HCT116 (cell line): ENCODE data around the gene QRICH1. TPM values are rescaled to one million over a fixed set of nuclear protein-coding genes. Genes with fewer than 3 reads are reported as not detected.
A peak's percentile ranks its signal among the peaks of the same experiment; 100 is the strongest.

Experiments
- ATAC-seq: fragments of 200-7000 bp; cut with Tn5 transposase; 2 replicates; pipeline ENCODE4 v1.9.1; 2020; ENCODE audit warnings: mild to moderate bottlenecking, moderate library complexity
- BruUV-seq: library from RNA; stranded (reverse); fragments of 400-500 nt; replicated peaks from 2 replicates; lab custom pipeline; 2021; lab: Mats Ljungman, UMichigan
- CTCF ChIA-PET: fragments of 300-600 bp; sonication (Branson Sonifier 250); formaldehyde crosslinking; loops from one replicate; lab custom pipeline; 2021; ENCODE audit warnings: antibody characterized with exemption; lab: Charles Lee
- POLR2A ChIA-PET: fragments of 300-600, 350-600 bp; sonication (Branson Sonifier 250); formaldehyde crosslinking; loops from one replicate; lab custom pipeline; 2021; ENCODE audit warnings: antibody characterized with exemption; lab: Charles Lee
- RAD21 ChIA-PET, 2 experiments: fragments of 300-600 bp; sonication (Branson Sonifier 250); formaldehyde crosslinking; loops; one replicate each; lab custom pipeline; 2023; ENCODE audit warnings: low total read pairs in 2 of 2; ENCODE audit not compliant: uncharacterized antibody in 2 of 2, unreplicated experiment in 2 of 2, low non-redundant PET in 1 of 2; lab: Charles Lee
- DNase-seq: peaks from one replicate; pipeline ENCODE4 v3.0.0-alpha.2; 2010; ENCODE audit warnings: low read depth, low spot score
- H2AFZ ChIP-seq: fragments of 200-600 bp; shearing (Covaris generic), sonication (generic); 2 replicates; pipeline ENCODE4 v1.6.1; 2017; ENCODE audit warnings: low read depth, mixed run types, mixed read lengths, antibody characterized with exemption, low read length; ENCODE audit not compliant: poor library complexity, severe bottlenecking
- H3K27ac ChIP-seq: 2 replicates; pipeline ENCODE4 v1.5.1; 2012; ENCODE audit warnings: low read depth, low read length
- H3K27me3 ChIP-seq: fragments of 200-600 bp; sonication (generic); 2 replicates; pipeline ENCODE4 v1.6.1; 2016; ENCODE audit warnings: mixed run types, low read length, mixed read lengths; ENCODE audit not compliant: insufficient read depth
- H3K36me3 ChIP-seq, 2 experiments: fragments of 200-500 bp in 1 of 2; fragments of 200-600 bp in 1 of 2; sonication (Bioruptor generic) in 1 of 2; sonication (generic) in 1 of 2; 2 replicates each; pipeline versions ENCODE4 v1.5.1 to v1.6.1; 2014 to 2016; ENCODE audit warnings: low read length in 2 of 2, inconsistent platforms in 1 of 2, mixed read lengths in 1 of 2, mixed run types in 1 of 2; ENCODE audit not compliant: insufficient read depth in 2 of 2, control insufficient read depth in 1 of 2
- H3K4me1 ChIP-seq, 2 experiments: fragments of 200-600 bp in 1 of 2; sonication (generic) in 1 of 2; 2 replicates each; pipeline versions ENCODE4 v1.5.1 to v1.6.1; 2012 to 2017; ENCODE audit warnings: low read length in 2 of 2, inconsistent platforms in 1 of 2, mild to moderate bottlenecking in 1 of 2, mixed read lengths in 1 of 2, mixed run types in 1 of 2, moderate library complexity in 1 of 2; ENCODE audit not compliant: insufficient read depth in 2 of 2, control insufficient read depth in 1 of 2
- H3K4me2 ChIP-seq: fragments of 200-600 bp; sonication (generic); 2 replicates; pipeline ENCODE4 v1.6.1; 2017; ENCODE audit warnings: mixed run types, low read length, mixed read lengths
- H3K4me3 ChIP-seq, 2 experiments: fragments of 200-600 bp in 1 of 2; sonication (generic) in 1 of 2; replicated peaks in 1 of 2; 2 replicates each; pipeline ENCODE4 v1.5.1; 2011 to 2016; ENCODE audit warnings: low read length in 2 of 2, control low read depth in 1 of 2, low read depth in 1 of 2, mild to moderate bottlenecking in 1 of 2, mixed read lengths in 1 of 2, mixed run types in 1 of 2
- H3K79me2 ChIP-seq: fragments of 200-600 bp; sonication (generic); 2 replicates; pipeline ENCODE4 v1.6.1; 2017; ENCODE audit warnings: mild to moderate bottlenecking, mixed run types, low read length, moderate library complexity, mixed read lengths; ENCODE audit not compliant: insufficient read depth
- H3K9ac ChIP-seq: fragments of 200-600 bp; sonication (generic); 2 replicates; pipeline ENCODE4 v1.6.1; 2016; ENCODE audit warnings: low read length, mixed read lengths
- H3K9me2 ChIP-seq: fragments of 200-600 bp; sonication (generic), shearing (Covaris generic); 2 replicates; pipeline ENCODE4 v1.6.1; 2017; ENCODE audit warnings: mixed run types, mild to moderate bottlenecking, moderate library complexity; ENCODE audit not compliant: insufficient read depth
- H3K9me3 ChIP-seq, 2 experiments: fragments of 200-500 bp in 1 of 2; fragments of 200-600 bp in 1 of 2; sonication (Bioruptor generic) in 1 of 2; sonication (generic) in 1 of 2; 2 replicates each; pipeline ENCODE4 v1.6.1; 2014 to 2017; ENCODE audit warnings: low read length in 2 of 2, mixed read lengths in 2 of 2, inconsistent platforms in 1 of 2, low read depth in 1 of 2, mild to moderate bottlenecking in 1 of 2, mixed run types in 1 of 2, moderate library complexity in 1 of 2; ENCODE audit not compliant: control insufficient read depth in 1 of 2, insufficient read depth in 1 of 2
- H4K20me1 ChIP-seq: fragments of 200-600 bp; sonication (generic), shearing (Covaris generic); 2 replicates; pipeline ENCODE4 v1.6.1; 2017; ENCODE audit warnings: mixed run types, mild to moderate bottlenecking, moderate library complexity; ENCODE audit not compliant: insufficient read depth
- CBX3 ChIP-seq: IDR thresholded peaks from 2 replicates; pipeline ENCODE4 v1.6.1; 2012; ENCODE audit warnings: low read depth
- FOSL1 ChIP-seq: IDR thresholded peaks from 2 replicates; pipeline ENCODE4 v1.6.1; 2012; ENCODE audit warnings: low read depth
- POLR2A ChIP-seq: IDR thresholded peaks from 2 replicates; pipeline ENCODE4 v1.7.0; 2011; ENCODE audit warnings: borderline replicate concordance; ENCODE audit not compliant: insufficient read depth, insufficient read length; ENCODE audit errors: extremely low read depth
- REST ChIP-seq: IDR thresholded peaks from 2 replicates; pipeline ENCODE4 v1.6.1; 2012; ENCODE audit warnings: low read depth
- SRF ChIP-seq: IDR thresholded peaks from 2 replicates; pipeline ENCODE4 v1.6.1; 2012; ENCODE audit warnings: low read depth
- ZNF274 ChIP-seq: fragments of 200-500 bp; sonication (Bioruptor generic); IDR thresholded peaks from 2 replicates; pipeline ENCODE4 v1.6.1; 2014; ENCODE audit warnings: mild to moderate bottlenecking, low read depth, low read length, inconsistent platforms
- intact Hi-C: fragments of 100-400 bp; cut with micrococcal nuclease; formaldehyde crosslinking; loops from 2 replicates; pipeline ENCODE4 v1.10.0; 2022
- total RNA-seq: library from RNA; stranded (reverse); gene quantifications from one replicate; pipeline ENCODE4 v1.2.1, GENCODE V29; 2021; ENCODE audit not compliant: unreplicated experiment

QRICH1 gene
- total RNA-seq, 1 experiment from 2014 or later: 105 TPM

GRCh38 chr3:48993834-48994233 lies 100.0 kb downstream of the QRICH1 start:
- Histone ChIP-seq H3K9me2 (no peaks in the 10 kb centered on the region), H2AFZ (no peak overlapping the region), H3K4me2 (no peak overlapping the region), H3K79me2 (peaks cover 50% of the 10 kb centered on the region), H4K20me1 (no peaks in the 10 kb centered on the region), H3K4me1 (peaks cover 13 to 18% of the 10 kb centered on the region in 2 experiments), H3K27ac (no peak overlapping the region), H3K27me3 (no peaks in the 10 kb centered on the region), H3K4me3 (no peak overlapping the region), H3K9me3 (no peaks in the 10 kb centered on the region), H3K36me3 (peaks cover 3 to 6% of the 10 kb centered on the region in 2 experiments; a peak in 2 of 4 replicates), H3K9ac (no peak overlapping the region)
- TF ChIP-seq FOSL1 (no peak), REST (no peak), SRF (no peak), ZNF274 (no peak), POLR2A (no peak), CBX3 (no peak)
- POLR2A ChIA-PET: no interaction called here
- RAD21 ChIA-PET: no interaction called here
- TSS peak; percentile 4 for BruUV-seq
- ATAC-seq: no peak
- intact Hi-C loops: no loop called here
- CTCF ChIA-PET: no interaction called here
- DNase-seq: no peak
